MM.1S (cell line): ENCODE results near the gene ZNF530.

Experiments used
- DNase-seq: peaks from one replicate; pipeline ENCODE4 v3.0.0-alpha.2; 2015
- H2AFZ ChIP-seq: fragments of 300-600 bp; sonication (generic); 2 replicates; pipeline ENCODE4 v1.6.0; 2016; ENCODE audit warnings: antibody characterized with exemption, low read length
- H3F3A ChIP-seq: fragments of 300-600 bp; sonication (generic); 2 replicates; pipeline ENCODE4 v1.6.1; 2016; ENCODE audit warnings: mild to moderate bottlenecking, antibody characterized with exemption, low read length, moderate library complexity, mixed read lengths; ENCODE audit not compliant: insufficient read depth
- H3K27ac ChIP-seq: fragments of 300-600 bp; sonication (generic); 2 replicates; pipeline ENCODE4 v1.5.1; 2016; ENCODE audit warnings: mild to moderate bottlenecking, low read length
- H3K27me3 ChIP-seq: fragments of 300-600 bp; sonication (generic); replicated peaks from 2 replicates; pipeline ENCODE4 v1.6.0; 2016; ENCODE audit warnings: low read length; ENCODE audit not compliant: insufficient read depth
- H3K36me3 ChIP-seq: fragments of 300-600 bp; sonication (generic); replicated peaks from 2 replicates; pipeline ENCODE4 v1.6.1; 2016; ENCODE audit warnings: mild to moderate bottlenecking, low read length, mixed read lengths; ENCODE audit not compliant: insufficient read depth
- H3K4me1 ChIP-seq: fragments of 300-600 bp; sonication (generic); 2 replicates; pipeline ENCODE4 v1.6.1; 2016; ENCODE audit warnings: low read length, mixed read lengths
- H3K4me2 ChIP-seq: fragments of 300-600 bp; sonication (generic); 2 replicates; pipeline ENCODE4 v1.6.0; 2016; ENCODE audit warnings: low read depth, low read length
- H3K4me3 ChIP-seq: fragments of 300-600 bp; sonication (generic); 2 replicates; pipeline ENCODE4 v1.5.1; 2016; ENCODE audit warnings: low read length, mixed read lengths
- H3K79me2 ChIP-seq: fragments of 300-600 bp; sonication (generic); 2 replicates; pipeline ENCODE4 v1.6.1; 2016; ENCODE audit warnings: mixed run types, low read length, mixed read lengths
- H3K9ac ChIP-seq: fragments of 300-600 bp; sonication (generic); 2 replicates; pipeline ENCODE4 v1.6.1; 2016; ENCODE audit warnings: low read length, mixed read lengths
- H3K9me2 ChIP-seq: fragments of 300-600 bp; sonication (generic); replicated peaks from 2 replicates; pipeline ENCODE4 v1.6.1; 2016; ENCODE audit warnings: mild to moderate bottlenecking, low read length, mixed read lengths; ENCODE audit not compliant: insufficient read depth
- H3K9me3 ChIP-seq: fragments of 300-600 bp; sonication (generic); replicated peaks from 2 replicates; pipeline ENCODE4 v1.6.1; 2016; ENCODE audit warnings: mild to moderate bottlenecking, low read length, mixed read lengths; ENCODE audit not compliant: insufficient read depth
- H4K20me1 ChIP-seq: fragments of 300-600 bp; sonication (generic); 2 replicates; pipeline ENCODE4 v1.6.1; 2016; ENCODE audit warnings: mild to moderate bottlenecking, low read length, moderate library complexity, mixed read lengths; ENCODE audit not compliant: insufficient read depth
- EZH2 ChIP-seq: fragments of 300-600 bp; sonication (generic); optimal IDR thresholded peaks from 2 replicates; pipeline ENCODE3; 2017; ENCODE audit warnings: low read depth, mild to moderate bottlenecking, antibody characterized with exemption, low read length, mixed read lengths
- EZH2phosphoT487 ChIP-seq: fragments of 300-600 bp; sonication (generic); IDR thresholded peaks from 2 replicates; pipeline ENCODE4 v1.6.1; 2018; ENCODE audit warnings: antibody characterized with exemption, low read length
- TF ChIP-seq, protein P1 (sequence below): fragments of 300-600 bp; sonication (generic); IDR thresholded peaks from 2 replicates; pipeline ENCODE4 v1.5.1; 2016; ENCODE audit warnings: antibody characterized with exemption, low read length, mixed read lengths

Gene ZNF530

DNA sequence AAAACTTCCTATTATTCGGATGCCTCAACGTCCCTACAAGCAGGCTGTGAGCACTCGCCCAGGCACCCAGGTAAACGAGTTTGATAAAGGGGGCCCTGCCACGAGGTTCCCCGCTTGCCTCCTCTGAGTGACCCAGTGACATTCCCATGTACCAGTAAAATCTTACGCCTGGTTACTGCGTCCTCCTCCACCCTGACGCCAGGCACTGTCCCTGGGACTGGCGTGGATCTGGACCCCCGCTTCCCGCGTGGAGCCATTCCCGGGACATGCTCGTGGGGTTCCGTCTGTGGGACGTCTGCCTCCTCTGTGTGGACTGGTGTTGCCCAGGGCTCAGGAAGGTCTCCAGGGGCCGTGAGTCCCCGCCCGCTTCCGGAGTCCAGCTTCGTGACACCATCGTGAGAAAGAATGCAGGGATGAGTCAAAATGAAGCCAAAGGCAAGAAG is 39.6 kb upstream of the ZNF530 start:
- TF ChIP-seq EZH2: no peak
- TF ChIP-seq EZH2phosphoT487: no peak
- TF ChIP-seq, protein P1, sequence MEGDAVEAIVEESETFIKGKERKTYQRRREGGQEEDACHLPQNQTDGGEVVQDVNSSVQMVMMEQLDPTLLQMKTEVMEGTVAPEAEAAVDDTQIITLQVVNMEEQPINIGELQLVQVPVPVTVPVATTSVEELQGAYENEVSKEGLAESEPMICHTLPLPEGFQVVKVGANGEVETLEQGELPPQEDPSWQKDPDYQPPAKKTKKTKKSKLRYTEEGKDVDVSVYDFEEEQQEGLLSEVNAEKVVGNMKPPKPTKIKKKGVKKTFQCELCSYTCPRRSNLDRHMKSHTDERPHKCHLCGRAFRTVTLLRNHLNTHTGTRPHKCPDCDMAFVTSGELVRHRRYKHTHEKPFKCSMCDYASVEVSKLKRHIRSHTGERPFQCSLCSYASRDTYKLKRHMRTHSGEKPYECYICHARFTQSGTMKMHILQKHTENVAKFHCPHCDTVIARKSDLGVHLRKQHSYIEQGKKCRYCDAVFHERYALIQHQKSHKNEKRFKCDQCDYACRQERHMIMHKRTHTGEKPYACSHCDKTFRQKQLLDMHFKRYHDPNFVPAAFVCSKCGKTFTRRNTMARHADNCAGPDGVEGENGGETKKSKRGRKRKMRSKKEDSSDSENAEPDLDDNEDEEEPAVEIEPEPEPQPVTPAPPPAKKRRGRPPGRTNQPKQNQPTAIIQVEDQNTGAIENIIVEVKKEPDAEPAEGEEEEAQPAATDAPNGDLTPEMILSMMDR: no peak
- DNase-seq: no peak
- no peak overlapping the region for H3K9ac ChIP-seq
- H3F3A ChIP-seq: peaks cover 5% of the 10 kb centered on the region; the same call in 1 of the 2 replicates
- H3K9me3 ChIP-seq: no peaks in the 10 kb centered on the region; the same call in 1 of the 2 replicates
- no peaks in the 10 kb centered on the region for H3K9me2 ChIP-seq
- H3K4me2 ChIP-seq: peak overlapping the region; percentile 49
- H3K4me1 ChIP-seq: no peaks in the 10 kb centered on the region
- peak overlapping the region; percentile 76 for H2AFZ ChIP-seq
- H3K36me3 ChIP-seq: peaks cover 2% of the 10 kb centered on the region; the same call in 1 of the 2 replicates
- H4K20me1 ChIP-seq: no peaks in the 10 kb centered on the region
- peak overlapping the region; percentile 92 for H3K4me3 ChIP-seq
- H3K27ac ChIP-seq: no peak overlapping the region
- peaks cover 16% of the 10 kb centered on the region for H3K79me2 ChIP-seq
- no peaks in the 10 kb centered on the region; the same call in 1 of the 2 replicates for H3K27me3 ChIP-seq

- Histone ChIP-seq H3K4me2 (no peak overlapping the region), H3F3A (peaks cover 5% of the 10 kb centered on the region; the same call in 1 of the 2 replicates), H3K9me2 (no peaks in the 10 kb centered on the region), H3K79me2 (0 out of 2 replicates have a peak, but pooled peaks cover 7% of the 10 kb centered on the region), H3K9ac (no peak overlapping the region), H4K20me1 (no peaks in the 10 kb centered on the region), H3K9me3 (no peaks in the 10 kb centered on the region; the same call in 1 of the 2 replicates), H3K27ac (no peak overlapping the region), H3K4me3 (no peak overlapping the region), H3K27me3 (no peaks in the 10 kb centered on the region; the same call in 1 of the 2 replicates), H2AFZ (no peak overlapping the region), H3K36me3 (no peaks in the 10 kb centered on the region), H3K4me1 (no peaks in the 10 kb centered on the region)
- no peak for TF ChIP-seq EZH2
- TF ChIP-seq, protein P1: no peak
- no peak for TF ChIP-seq EZH2phosphoT487
- DNase-seq: no peak
Measured at GRCh38 chr19:57563547-57563946, 36.1 kb upstream of the ZNF530 start.

DNA sequence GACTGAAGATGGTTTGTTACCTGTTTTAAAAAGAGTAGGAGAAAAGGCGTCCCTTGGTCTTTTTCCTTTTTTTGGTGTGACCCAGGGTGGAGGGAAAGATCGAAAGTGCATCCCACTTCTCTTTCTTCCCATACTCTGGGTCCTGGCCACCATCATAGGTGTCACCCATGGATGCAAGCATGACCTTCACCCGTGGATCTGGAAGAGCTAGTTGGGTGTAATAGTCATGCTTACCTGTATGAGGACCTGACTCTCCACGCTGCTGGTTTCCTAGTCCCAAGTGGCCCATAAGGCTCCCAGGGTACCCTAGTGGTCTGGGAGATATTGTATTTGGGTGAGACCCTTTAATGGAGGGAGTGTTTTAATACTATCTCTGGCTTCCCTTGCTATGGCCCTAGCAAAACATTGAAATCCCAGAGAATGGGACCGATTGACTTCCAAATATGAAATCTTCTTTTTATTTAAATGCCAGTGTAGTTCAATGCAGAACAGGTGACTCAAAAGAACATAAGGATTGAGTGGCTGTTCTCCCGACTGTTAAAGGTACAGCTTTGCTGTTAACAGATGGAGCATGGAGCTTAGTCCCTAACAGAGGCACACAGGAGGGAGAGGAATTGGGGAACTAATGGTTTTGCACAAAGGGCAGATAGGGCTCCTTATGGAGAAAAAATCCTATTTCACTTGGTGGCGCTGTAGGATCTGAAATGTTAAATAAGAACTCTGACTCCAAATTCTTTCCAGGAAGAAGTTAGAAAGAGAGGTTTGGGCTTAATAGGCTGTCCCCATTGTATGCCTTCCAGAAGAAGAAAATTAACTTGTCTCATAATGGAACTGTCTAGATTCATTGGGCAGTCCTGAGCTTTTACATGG is 33.1 kb upstream of the ZNF530 start:
- Histone ChIP-seq H3K9me2 (no peaks in the 10 kb centered on the region), H2AFZ (no peak overlapping the region), H3F3A (no peaks in the 10 kb centered on the region), H3K27ac (no peak overlapping the region), H3K79me2 (no peaks in the 10 kb centered on the region), H3K9me3 (no peaks in the 10 kb centered on the region; the same call in 1 of the 2 replicates), H3K36me3 (no peaks in the 10 kb centered on the region), H4K20me1 (no peaks in the 10 kb centered on the region), H3K4me1 (no peaks in the 10 kb centered on the region), H3K4me2 (no peak overlapping the region), H3K9ac (no peak overlapping the region), H3K27me3 (no peaks in the 10 kb centered on the region; the same call in 1 of the 2 replicates), H3K4me3 (no peak overlapping the region)
- DNase-seq: no peak
- TF ChIP-seq EZH2: no peak
- TF ChIP-seq, protein P1: no peak
- TF ChIP-seq EZH2phosphoT487: no peak
